RWPE1 (cell line): ENCODE data around the gene NADSYN1.
"Not testable (repeated sequence)": the region's sequence is repeated elsewhere in the genome, so short reads cannot be mapped to it uniquely, and the experiment has no call there.

ENCODE experiments used
- CTCF ChIA-PET: fragments of 350-600 bp; sonication (Branson Sonifier 250); formaldehyde crosslinking; extraction: SDS; loops from one replicate; lab custom pipeline; 2021; lab: Yijun Ruan, JAX
- POLR2A ChIA-PET: fragments of 400-600 bp; formaldehyde crosslinking; extraction: SDS; loops from one replicate; lab custom pipeline; 2020; ENCODE audit warnings: antibody characterized with exemption; ENCODE audit not compliant: low non-redundant PET; lab: Yijun Ruan, JAX
- DNase-seq: peaks from one replicate; pipeline ENCODE4 v3.0.0; 2012; ENCODE audit warnings: low spot score
- H3K27ac ChIP-seq: fragments of 450-650 bp; 2 replicates; pipeline ENCODE4 v1.5.1; 2017
- TF ChIP-seq, protein P1 (sequence below): fragments of 450-650 bp; conservative IDR thresholded peaks from 2 replicates; pipeline ENCODE4 v1.5.1; 2017; ENCODE audit warnings: low read depth, mild to moderate bottlenecking

NADSYN1 gene

DNA sequence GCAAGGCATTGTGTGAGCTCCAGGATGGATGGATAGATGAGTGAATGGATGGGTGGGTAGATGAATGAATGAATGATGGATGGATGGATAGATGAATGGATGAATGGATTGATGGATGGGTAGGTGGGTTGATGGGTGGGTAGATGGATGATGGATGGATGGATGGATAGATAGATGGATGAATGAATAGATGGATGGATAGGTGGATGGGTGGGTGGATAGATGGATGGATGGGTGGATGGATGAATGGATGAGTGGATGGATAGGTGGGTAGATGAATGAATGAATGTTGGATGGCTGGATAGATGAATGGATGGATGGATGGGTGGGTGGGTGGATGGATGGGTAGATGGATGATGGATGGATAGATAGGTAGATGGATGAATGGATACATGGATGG, 38.4 kb upstream of the NADSYN1 start:
- ChIA-PET POLR2A (no interaction called here), CTCF (interaction anchor here (0.6 kb wide), 1 partner anchor 633 kb away, joined by 3 read pairs; no protein-coding TSS in a partner anchor)
- H3K27ac ChIP-seq = no peak overlapping the region
- no peak for DNase-seq
- TF ChIP-seq, protein P1, sequence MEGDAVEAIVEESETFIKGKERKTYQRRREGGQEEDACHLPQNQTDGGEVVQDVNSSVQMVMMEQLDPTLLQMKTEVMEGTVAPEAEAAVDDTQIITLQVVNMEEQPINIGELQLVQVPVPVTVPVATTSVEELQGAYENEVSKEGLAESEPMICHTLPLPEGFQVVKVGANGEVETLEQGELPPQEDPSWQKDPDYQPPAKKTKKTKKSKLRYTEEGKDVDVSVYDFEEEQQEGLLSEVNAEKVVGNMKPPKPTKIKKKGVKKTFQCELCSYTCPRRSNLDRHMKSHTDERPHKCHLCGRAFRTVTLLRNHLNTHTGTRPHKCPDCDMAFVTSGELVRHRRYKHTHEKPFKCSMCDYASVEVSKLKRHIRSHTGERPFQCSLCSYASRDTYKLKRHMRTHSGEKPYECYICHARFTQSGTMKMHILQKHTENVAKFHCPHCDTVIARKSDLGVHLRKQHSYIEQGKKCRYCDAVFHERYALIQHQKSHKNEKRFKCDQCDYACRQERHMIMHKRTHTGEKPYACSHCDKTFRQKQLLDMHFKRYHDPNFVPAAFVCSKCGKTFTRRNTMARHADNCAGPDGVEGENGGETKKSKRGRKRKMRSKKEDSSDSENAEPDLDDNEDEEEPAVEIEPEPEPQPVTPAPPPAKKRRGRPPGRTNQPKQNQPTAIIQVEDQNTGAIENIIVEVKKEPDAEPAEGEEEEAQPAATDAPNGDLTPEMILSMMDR = no peak

DNA sequence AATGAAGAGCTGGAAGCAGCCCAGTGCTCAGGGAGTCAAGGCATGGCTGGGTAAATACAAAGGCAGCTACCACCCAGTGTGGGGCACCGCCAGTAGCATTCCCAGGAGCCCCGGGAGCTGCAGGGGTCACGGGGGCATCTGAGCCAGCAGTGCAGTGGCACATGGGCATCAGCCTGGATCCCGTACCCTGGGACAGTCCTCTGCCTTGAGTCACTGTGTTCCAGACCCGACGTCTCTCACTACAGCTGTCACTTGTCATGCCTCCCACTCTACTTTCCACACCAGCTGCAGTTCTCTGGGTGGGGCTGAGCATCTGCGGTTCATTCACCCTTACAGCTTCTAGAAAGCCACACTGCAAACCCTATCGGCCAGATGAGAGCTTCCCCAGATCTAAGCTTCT, 34.4 kb upstream of the NADSYN1 start:
- H3K27ac ChIP-seq = no peak overlapping the region
- ChIA-PET POLR2A (no interaction called here), CTCF (interaction anchor here (0.7 kb wide), 1 partner anchor 1170 kb away, joined by 3 read pairs; no protein-coding TSS in a partner anchor)
- no peak for DNase-seq
- TF ChIP-seq, protein P1 = no peak

DNA sequence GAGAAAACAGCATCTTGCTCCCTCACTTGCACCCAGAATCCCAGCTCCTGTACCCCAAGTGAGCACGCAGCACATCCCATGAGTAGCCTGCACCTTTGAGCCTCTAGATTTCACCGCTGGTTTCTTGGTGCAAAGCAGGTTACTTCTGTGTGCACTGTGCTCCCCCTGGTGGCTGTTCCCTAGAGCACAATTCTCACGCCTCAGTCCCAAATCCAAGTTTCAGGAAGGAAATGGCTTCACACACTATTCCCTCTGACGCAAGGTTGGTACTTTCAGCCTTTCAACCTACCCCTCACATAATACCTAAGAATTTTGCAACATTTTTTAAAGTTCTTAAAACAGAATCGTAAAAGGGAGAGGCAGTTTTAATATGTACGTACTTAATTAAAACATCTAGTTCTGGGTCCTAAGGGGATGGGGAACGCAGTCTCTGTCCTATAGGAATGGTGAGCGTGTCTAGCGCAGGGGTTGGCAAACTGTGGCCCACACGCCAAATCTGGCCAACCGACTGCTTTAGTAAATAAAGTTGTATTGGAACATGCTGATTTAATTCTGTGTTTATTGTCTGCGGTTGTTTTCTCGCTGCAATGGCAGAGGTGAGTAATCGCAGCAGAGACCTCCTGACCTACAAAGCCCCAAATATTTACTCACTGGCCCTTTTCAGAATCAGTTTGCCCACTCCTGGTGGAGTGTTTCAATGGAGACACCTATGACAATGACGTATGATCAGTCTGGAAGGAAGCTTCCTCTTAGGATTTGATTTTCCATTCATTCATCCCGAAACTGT, 32.4 kb upstream of the NADSYN1 start:
- CTCF ChIA-PET = interaction anchor here (0.6 to 0.8 kb wide), 2 partner anchors 9 to 341 kb away, joined by 3 read pairs; no protein-coding TSS in a partner anchor
- TF ChIP-seq, protein P1 = peak; percentile 57
- POLR2A ChIA-PET = no interaction called here
- DNase-seq = peak; percentile 36
- no peak overlapping the region for H3K27ac ChIP-seq

DNA sequence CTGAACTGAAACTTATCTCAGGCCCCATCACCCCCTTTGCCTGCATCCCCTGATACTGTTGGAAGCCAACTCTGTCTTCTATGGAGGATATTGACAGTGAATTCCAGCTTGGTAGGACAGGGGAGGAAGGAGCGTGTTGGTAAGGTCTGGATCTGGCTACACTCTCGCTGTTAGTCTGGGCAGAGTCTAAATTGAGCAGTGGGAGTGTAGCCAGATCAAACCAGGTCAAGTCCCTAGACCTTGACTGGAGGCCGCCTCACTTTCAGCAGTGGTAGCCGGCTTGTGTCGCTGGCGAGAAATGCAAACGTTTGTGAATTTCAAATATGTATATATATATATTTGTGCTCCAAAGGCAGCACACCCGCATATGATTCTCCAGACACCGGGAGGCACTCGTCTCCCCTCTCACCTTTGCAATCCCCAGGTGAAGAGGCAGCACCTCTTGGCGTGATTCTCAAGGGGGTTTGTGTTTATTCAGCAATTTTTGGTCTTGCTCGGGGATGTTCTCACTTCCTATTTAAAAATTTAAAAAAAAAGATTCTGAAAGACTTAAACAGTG, 31.5 kb upstream of the NADSYN1 start:
- CTCF ChIA-PET = interaction anchor here (0.8 kb wide), 1 partner anchor 10 kb away, joined by 3 read pairs; no protein-coding TSS in a partner anchor
- POLR2A ChIA-PET = no interaction called here
- DNase-seq = no peak
- no peak overlapping the region for H3K27ac ChIP-seq
- TF ChIP-seq, protein P1 = no peak

DNA sequence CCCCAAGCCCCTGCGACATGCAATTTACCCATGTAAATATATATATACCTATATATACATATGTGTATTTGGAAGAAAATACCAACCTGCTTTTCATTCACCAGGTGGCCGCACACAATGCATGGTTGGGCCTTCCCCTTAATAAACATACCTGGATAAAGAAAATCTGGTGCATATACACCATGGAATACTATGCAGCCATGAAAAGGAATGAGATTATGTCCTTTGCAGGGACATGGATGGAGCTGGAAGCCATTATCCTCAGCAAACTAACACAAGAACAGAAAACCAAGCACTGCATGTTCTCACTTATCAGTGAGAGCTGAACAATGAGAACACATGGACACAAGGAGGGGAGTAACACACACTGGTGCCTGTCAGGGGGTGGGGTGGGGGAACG, 30.7 kb upstream of the NADSYN1 start:
- DNase-seq, POLR2A ChIA-PET, CTCF ChIA-PET, H3K27ac ChIP-seq: not testable (repeated sequence)

DNA sequence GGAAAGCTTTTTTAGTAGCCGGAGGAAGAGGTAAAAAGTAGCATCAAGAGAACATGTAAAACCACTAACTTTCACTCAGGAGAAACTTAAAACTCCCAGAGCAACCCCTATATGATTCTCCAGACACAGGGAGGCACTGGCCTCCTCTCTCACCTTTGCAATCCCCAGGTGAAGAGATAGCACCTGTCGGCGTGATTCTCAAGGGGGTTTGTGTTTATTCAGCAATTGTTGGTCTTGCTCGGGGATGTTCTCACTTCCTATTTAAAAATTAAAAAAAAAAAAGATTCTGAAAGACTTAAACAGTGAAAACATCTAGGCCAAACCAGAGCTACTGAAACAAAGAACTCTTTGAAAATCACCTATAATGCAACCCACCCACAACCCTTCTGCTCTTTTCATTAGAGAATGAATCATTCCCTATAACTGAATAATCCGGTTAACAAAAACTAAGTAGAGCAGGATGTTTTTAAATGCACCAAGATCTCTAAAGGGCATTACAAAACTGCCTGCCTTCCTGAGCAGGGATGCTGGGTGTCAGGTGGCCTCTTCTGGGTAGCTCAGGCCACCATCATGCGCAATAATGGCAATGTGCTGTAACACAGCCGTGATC, 29.7 kb upstream of the NADSYN1 start:
- POLR2A ChIA-PET = no interaction called here
- CTCF ChIA-PET = no interaction called here
- TF ChIP-seq, protein P1 = no peak
- H3K27ac ChIP-seq = no peak overlapping the region
- DNase-seq = no peak
